Measurements from ENCODE around the gene PALM2AKAP2.

DNA sequence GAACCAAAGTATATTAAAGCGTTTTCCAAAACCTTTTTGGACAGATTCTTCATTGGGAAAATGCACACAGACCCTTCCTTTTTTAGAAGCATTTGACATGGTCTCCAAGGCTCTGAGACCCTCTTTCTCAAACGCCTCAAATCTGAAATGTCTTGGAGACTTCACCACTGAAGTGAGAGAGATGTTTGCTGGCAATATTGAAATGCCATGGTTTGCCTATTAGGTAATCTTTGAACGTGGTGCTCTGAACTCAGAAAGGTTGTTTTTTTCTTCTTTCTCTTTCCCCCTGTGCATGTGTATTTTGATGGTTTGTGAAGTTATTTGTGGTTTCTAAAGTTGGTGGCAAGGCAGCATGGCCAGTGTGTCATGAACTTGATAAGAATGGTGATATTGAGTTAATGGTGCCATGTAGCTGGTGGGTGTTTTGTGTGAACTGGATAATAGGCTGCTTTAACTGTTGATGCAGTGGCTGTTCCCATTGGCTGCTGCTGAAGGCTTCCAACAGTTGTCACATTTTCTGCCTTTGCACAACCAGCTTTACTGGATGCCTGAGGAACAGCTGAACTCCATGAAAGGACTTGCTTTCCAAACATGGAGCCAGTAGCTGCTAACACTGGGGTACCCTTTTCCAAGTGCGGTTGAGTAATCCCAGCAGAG lies 1.7 kb downstream of the PALM2AKAP2 start:
- no peak for TF ChIP-seq CTCF (conservative IDR thresholded peaks at IDR 0.05; ENCODE audit: low read length)
- no peak for TF ChIP-seq EZH2phosphoT487 (IDR thresholded peaks at IDR 0.05; ENCODE audit: borderline replicate concordance, low read depth, low read length)

Data from OCI-LY7 (cell line).